H9 (cell line): Measurements from ENCODE around the gene ARHGEF39. TPM values are rescaled to one million over a fixed set of nuclear protein-coding genes. Genes with fewer than 3 reads are reported as not detected.

ENCODE experiments used
- DNase-seq: peaks from one replicate; pipeline ENCODE4 v3.0.0-alpha.2; 2017
- H2AFZ ChIP-seq: one replicate; pipeline ENCODE4 v1.6.1; 2013; ENCODE audit warnings: mild to moderate bottlenecking, low read length, control low read depth, moderate library complexity
- H2AK5ac ChIP-seq: 2 replicates; pipeline ENCODE4 v1.6.1; 2013; ENCODE audit warnings: low read length, control low read depth, mixed read lengths; ENCODE audit not compliant: insufficient read length
- H2BK120ac ChIP-seq: one replicate; pipeline ENCODE4 v1.6.1; 2013; ENCODE audit warnings: low read depth, mild to moderate bottlenecking, low read length, control low read depth, inconsistent platforms; ENCODE audit not compliant: poor library complexity, severe bottlenecking
- H2BK12ac ChIP-seq: 2 replicates; pipeline ENCODE4 v1.6.1; 2013; ENCODE audit warnings: low read length, control low read depth, mixed read lengths, low read depth; ENCODE audit not compliant: insufficient read length
- H2BK15ac ChIP-seq: 2 replicates; pipeline ENCODE4 v1.6.1; 2013; ENCODE audit warnings: low read depth, low read length, control low read depth
- H2BK20ac ChIP-seq: one replicate; pipeline ENCODE4 v1.6.1; 2013; ENCODE audit warnings: low read depth, mild to moderate bottlenecking, low read length, control low read depth, inconsistent platforms; ENCODE audit not compliant: poor library complexity, severe bottlenecking
- H2BK5ac ChIP-seq: 2 replicates; pipeline ENCODE4 v1.6.1; 2013; ENCODE audit warnings: low read length, control low read depth, mixed read lengths; ENCODE audit not compliant: insufficient read length
- H3K14ac ChIP-seq: 2 replicates; pipeline ENCODE4 v1.6.1; 2013; ENCODE audit warnings: low read length, control low read depth; ENCODE audit not compliant: insufficient read depth
- H3K18ac ChIP-seq: 2 replicates; pipeline ENCODE4 v1.6.1; 2013; ENCODE audit warnings: low read depth, mild to moderate bottlenecking, mixed read lengths, low read length, control low read depth; ENCODE audit not compliant: insufficient read length
- H3K23ac ChIP-seq: 2 replicates; pipeline ENCODE4 v1.6.1; 2013; ENCODE audit warnings: low read length, control low read depth, mixed read lengths, low read depth; ENCODE audit not compliant: insufficient read length
- H3K23me2 ChIP-seq: 2 replicates; pipeline ENCODE4 v1.6.1; 2013; ENCODE audit warnings: low read depth, mild to moderate bottlenecking, mixed read lengths, low read length, control low read depth; ENCODE audit not compliant: insufficient read length, poor library complexity, severe bottlenecking
- H3K27ac ChIP-seq: 2 replicates; pipeline ENCODE4 v1.5.1; 2013; ENCODE audit warnings: low read length, control low read depth, mixed read lengths, low read depth; ENCODE audit not compliant: insufficient read length
- H3K27me3 ChIP-seq: 2 replicates; pipeline ENCODE4 v1.6.1; 2013; ENCODE audit warnings: low read length, control low read depth, inconsistent platforms; ENCODE audit not compliant: insufficient read depth
- H3K4ac ChIP-seq: 2 replicates; pipeline ENCODE4 v1.6.1; 2013; ENCODE audit warnings: low read depth, mild to moderate bottlenecking, control low read depth, inconsistent platforms, low read length, moderate library complexity
- H3K4me1 ChIP-seq: 2 replicates; pipeline ENCODE4 v1.6.1; 2013; ENCODE audit warnings: low read length, control low read depth, inconsistent platforms; ENCODE audit not compliant: insufficient read depth
- H3K4me2 ChIP-seq: 2 replicates; pipeline ENCODE4 v1.6.1; 2013; ENCODE audit warnings: low read length, control low read depth, mixed read lengths; ENCODE audit not compliant: insufficient read length, insufficient read depth
- H3K56ac ChIP-seq: 2 replicates; pipeline ENCODE4 v1.6.1; 2013; ENCODE audit warnings: low read depth, mild to moderate bottlenecking, mixed read lengths, low read length, control low read depth; ENCODE audit not compliant: insufficient read length
- H3K79me1 ChIP-seq: 2 replicates; pipeline ENCODE4 v1.6.1; 2013; ENCODE audit warnings: low read depth, mild to moderate bottlenecking, moderate library complexity, low read length, control low read depth, inconsistent platforms; ENCODE audit not compliant: insufficient read depth, poor library complexity, severe bottlenecking
- H3K79me2 ChIP-seq: 2 replicates; pipeline ENCODE4 v1.6.1; 2013; ENCODE audit warnings: low read length, control low read depth, inconsistent platforms; ENCODE audit not compliant: insufficient read depth
- H3K9ac ChIP-seq: 2 replicates; pipeline ENCODE4 v1.6.1; 2013; ENCODE audit warnings: low read length, control low read depth, mixed read lengths; ENCODE audit not compliant: insufficient read length; ENCODE audit errors: extremely low read depth
- H3K9me3 ChIP-seq: one replicate; pipeline ENCODE4 v1.6.1; 2013; ENCODE audit warnings: low read depth, low read length, inconsistent platforms; ENCODE audit not compliant: control insufficient read depth
- H3T11ph ChIP-seq: one replicate; pipeline ENCODE4 v1.6.1; 2013; ENCODE audit warnings: mild to moderate bottlenecking, low read length, control low read depth, inconsistent platforms
- H4K20me1 ChIP-seq: one replicate; pipeline ENCODE4 v1.6.1; 2013; ENCODE audit not compliant: control insufficient read depth, insufficient read length, insufficient read depth
- H4K5ac ChIP-seq: 2 replicates; pipeline ENCODE4 v1.6.1; 2013; ENCODE audit warnings: low read depth, mild to moderate bottlenecking, mixed read lengths, low read length, control low read depth; ENCODE audit not compliant: insufficient read length
- H4K8ac ChIP-seq: replicated peaks from 2 replicates; pipeline ENCODE4 v1.6.1; 2013; ENCODE audit warnings: low read length, control low read depth, mixed read lengths, low read depth; ENCODE audit not compliant: insufficient read length
- H4K91ac ChIP-seq: 2 replicates; pipeline ENCODE4 v1.6.1; 2013; ENCODE audit warnings: low read depth, mild to moderate bottlenecking, moderate library complexity, mixed read lengths, low read length, control low read depth; ENCODE audit not compliant: insufficient read length
- H3K27ac Mint-ChIP-seq, 3 experiments: 2 replicates in 2 of 3; 3 replicates in 1 of 3; pipeline ENCODE4 v1.8.0; 2020 to 2021; ENCODE audit warnings: mixed read lengths in 3 of 3, mild to moderate bottlenecking in 1 of 3, moderate library complexity in 1 of 3
- H3K27me3 Mint-ChIP-seq: 2 replicates; pipeline ENCODE4 v1.8.0; 2021; ENCODE audit warnings: low read depth, mild to moderate bottlenecking, moderate library complexity, mixed read lengths
- H3K36me3 Mint-ChIP-seq, 3 experiments: 2 replicates in 2 of 3; 3 replicates in 1 of 3; pipeline ENCODE4 v1.8.0; 2020 to 2021; ENCODE audit warnings: low read depth in 3 of 3, mixed read lengths in 3 of 3; ENCODE audit not compliant: insufficient read depth in 1 of 3
- H3K4me1 Mint-ChIP-seq, 2 experiments: 2 replicates each; pipeline ENCODE4 v1.8.0; 2020; ENCODE audit warnings: mixed read lengths in 2 of 2
- H3K4me3 Mint-ChIP-seq, 2 experiments: 2 replicates in 1 of 2; 3 replicates in 1 of 2; pipeline ENCODE4 v1.8.0; 2020 to 2021; ENCODE audit warnings: mild to moderate bottlenecking in 2 of 2, mixed read lengths in 2 of 2, moderate library complexity in 1 of 2
- H3K9me3 Mint-ChIP-seq, 2 experiments: 2 replicates in 1 of 2; 3 replicates in 1 of 2; pipeline ENCODE4 v1.8.0; 2020; ENCODE audit warnings: mild to moderate bottlenecking in 2 of 2, mixed read lengths in 2 of 2, moderate library complexity in 1 of 2
- CTCF ChIP-seq: fragments of 200-600 bp; sonication (generic); conservative IDR thresholded peaks from 3 replicates; pipeline ENCODE4 v1.8.0; 2021; ENCODE audit warnings: antibody characterized with exemption, mild to moderate bottlenecking
- WGBS: extraction: QIAGEN DNeasy Blood & Tissue Kit; methylation state at CpG from one replicate; pipeline ENCODE4 v1.1.7; 2013; ENCODE audit warnings: missing lambda C conversion rate, low lambda C conversion rate, mixed read lengths; ENCODE audit not compliant: insufficient read length; ENCODE audit errors: extremely low coverage; 5-methylcytosine and 5-hydroxymethylcytosine counted together
- total RNA-seq: library from RNA; stranded (reverse); gene quantifications from 2 replicates; pipeline ENCODE4 v1.2.1, GENCODE V29; 2021

The ARHGEF39 gene
- total RNA-seq, 1 experiment from 2014 or later: 24.4 TPM

GRCh38 chr9:35665471-35665818 lies 450 bp upstream of the ARHGEF39 start:
- no peak overlapping the region for H3K9ac ChIP-seq

More at GRCh38 chr9:35665471-35665818, 450 bp upstream of the ARHGEF39 start:
- H4K91ac ChIP-seq: no peak overlapping the region
- no peak overlapping the region for H3K56ac ChIP-seq
- H3K4me1 Mint-ChIP-seq: peaks cover 21 to 33% of the 10 kb centered on the region in 2 experiments
- H2BK12ac ChIP-seq: no peak overlapping the region
- no peak overlapping the region for H2BK120ac ChIP-seq
- peaks cover 9% of the 10 kb centered on the region for H3K27me3 Mint-ChIP-seq
- H3K23me2 ChIP-seq: peaks cover 8% of the 10 kb centered on the region
- no peak overlapping the region for H3K27ac ChIP-seq
- H3K79me1 ChIP-seq: no peaks in the 10 kb centered on the region
- H2AK5ac ChIP-seq: no peak overlapping the region
- no peaks in the 10 kb centered on the region for H4K20me1 ChIP-seq
- H3K14ac ChIP-seq: no peak overlapping the region
- H2BK20ac ChIP-seq: no peak overlapping the region
- H3K79me2 ChIP-seq: no peaks in the 10 kb centered on the region
- H3T11ph ChIP-seq: no peak overlapping the region
- H3K18ac ChIP-seq: no peak overlapping the region
- H4K5ac ChIP-seq: no peak overlapping the region
- H2BK5ac ChIP-seq: no peak overlapping the region
- no CpG with 5 or more reads among the region's 5 CpGs for WGBS
- H3K4me1 ChIP-seq: no peaks in the 10 kb centered on the region; the same call in 1 of the 2 replicates
- no peak overlapping the region for H2AFZ ChIP-seq
- DNase-seq: no peak
- H3K23ac ChIP-seq: no peak overlapping the region
- peak overlapping the region; percentile 80 to 83 for H3K4me3 Mint-ChIP-seq
- H3K36me3 Mint-ChIP-seq: peaks cover 20 to 29% (median 24%) of the 10 kb centered on the region in 3 experiments
- H3K27me3 ChIP-seq: no peaks in the 10 kb centered on the region
- no peak overlapping the region for H2BK15ac ChIP-seq
- peak overlapping the region in 1 of 3 experiments; percentile 60; a peak in 1 of 7 replicates for H3K27ac Mint-ChIP-seq
- no peak overlapping the region for H3K4ac ChIP-seq
- H4K8ac ChIP-seq: no peak overlapping the region
- TF ChIP-seq CTCF: 0 out of 3 replicates have a peak, but pooled peaks have one; percentile 8
- no peaks in the 10 kb centered on the region for H3K9me3 ChIP-seq
- no peak overlapping the region for H3K4me2 ChIP-seq
- H3K9me3 Mint-ChIP-seq: no peaks in the 10 kb centered on the region
